Stomach (tissue), 4 donors: Measurements from ENCODE around the gene LRRC3.

ENCODE experiments used
- CTCF ChIP-seq, 7 experiments: fragments of 450-650 bp in 4 of 7; fragments of 200-600 bp in 3 of 7; sonication (generic) in 3 of 7; IDR thresholded peaks; one replicate each; pipeline ENCODE4 v1.5.1; 2016 to 2019; ENCODE audit warnings: antibody characterized with exemption in 7 of 7, control low read depth in 2 of 7, mild to moderate bottlenecking in 1 of 7
- EP300 ChIP-seq: sonication (generic); formaldehyde crosslinking; IDR thresholded peaks from one replicate; pipeline ENCODE4 v1.6.1; 2017; ENCODE audit warnings: antibody characterized with exemption
- POLR2A ChIP-seq, 4 donors: fragments of 450-650 bp; IDR thresholded peaks; one replicate each; pipeline ENCODE4 v1.6.1; 2016; ENCODE audit warnings: antibody characterized with exemption in 4 of 4, control low read depth in 2 of 4, mild to moderate bottlenecking in 1 of 4, moderate library complexity in 1 of 4
- POLR2AphosphoS5 ChIP-seq, 3 donors: sonication (generic); formaldehyde crosslinking; IDR thresholded peaks; one replicate each; pipeline ENCODE4 v1.6.1; 2016; ENCODE audit warnings: antibody characterized with exemption in 3 of 3

GRCh38 chr21:44462834-44463200 is 7.5 kb downstream of the LRRC3 start:
- TF ChIP-seq CTCF (IDR thresholded peaks at IDR 0.05) = no peak
- no peak for TF ChIP-seq POLR2AphosphoS5 (IDR thresholded peaks at IDR 0.05)
- no peak for TF ChIP-seq POLR2A (IDR thresholded peaks at IDR 0.05)
- no peak for TF ChIP-seq EP300
